ENCODE measurements around the gene ADAM23. TPM values are rescaled to one million over a fixed set of nuclear protein-coding genes. Genes with fewer than 3 reads are reported as not detected.

ADAM23 gene
- polyA plus RNA-seq, 1 of the 3 experiments (the other 2 are of a cell fraction): 3.7 TPM

- Histone ChIP-seq H3K9ac (no peak overlapping the region), H3K27ac (ENCODE audit: low read depth in 2 of 2, low read length in 1 of 2) (no peak overlapping the region), H3K4me2 (no peak overlapping the region), H2AFZ (ENCODE audit: low read depth) (no peak overlapping the region), H3K9me2 (no peaks in the 10 kb centered on the region), H4K20me1 (ENCODE audit: insufficient read depth) (no peaks in the 10 kb centered on the region), H3K36me3 (replicated peaks in 1 of 2; ENCODE audit: control insufficient read depth in 1 of 2, insufficient read depth in 2 of 2, low read length in 1 of 2) (no peaks in the 10 kb centered on the region), H3F3A (replicated peaks; ENCODE audit: insufficient read depth) (no peaks in the 10 kb centered on the region), H3K4me1 (ENCODE audit: control insufficient read depth in 1 of 2, insufficient read depth in 2 of 2, low read depth in 1 of 2, low read length in 1 of 2) (peaks cover 0 to 10% of the 10 kb centered on the region in 2 experiments; a peak in 2 of 4 replicates), H3K4me3 (ENCODE audit: low read depth in 2 of 2, low read length in 1 of 2) (no peak overlapping the region), H3K9me3 (no peaks in the 10 kb centered on the region), H3K79me2 (ENCODE audit: insufficient read depth) (no peaks in the 10 kb centered on the region), H3K27me3 (ENCODE audit: insufficient read depth) (no peaks in the 10 kb centered on the region; the same call in 1 of the 2 replicates)
- WGBS (ENCODE audit: low lambda C conversion rate): 53% methylated on average over 2 of the region's 2 CpGs
- TF ChIP-seq TEAD4 (IDR thresholded peaks at IDR 0.05; ENCODE audit: borderline replicate concordance, insufficient read depth) (no peak), FOXM1 (IDR thresholded peaks at IDR 0.05; ENCODE audit: low read depth) (no peak), GATA2 (CRISPR knock-in tag; IDR thresholded peaks at IDR 0.05) (no peak), FOXJ3 (CRISPR knock-in tag; IDR thresholded peaks at IDR 0.05) (no peak), RXRA (IDR thresholded peaks at IDR 0.05; ENCODE audit: borderline replicate concordance, low read depth) (no peak), EZH2phosphoT487 (IDR thresholded peaks at IDR 0.05; ENCODE audit: borderline replicate concordance, low read depth) (no peak), TCF12 (IDR thresholded peaks at IDR 0.05) (no peak)
- DNase-seq: no peak
- ChIA-PET POLR2A (no interaction called here), CTCF (no interaction called here)
Measured at GRCh38 chr2:206430452-206430851, 12.9 kb upstream of the ADAM23 start.

GRCh38 chr2:206431439-206431838 lies 11.9 kb upstream of the ADAM23 start:
- WGBS (ENCODE audit: low lambda C conversion rate): 42% methylated on average over 3 of the region's 3 CpGs
- no peaks in the 10 kb centered on the region; the same call in 1 of the 2 replicates for H3K27me3 ChIP-seq (ENCODE audit: insufficient read depth)
- POLR2A ChIA-PET: no interaction called here

More at GRCh38 chr2:206431439-206431838, 11.9 kb upstream of the ADAM23 start:
- DNase-seq: no peak
- no peaks in the 10 kb centered on the region for H3F3A ChIP-seq (replicated peaks; ENCODE audit: insufficient read depth)
- no peaks in the 10 kb centered on the region for H4K20me1 ChIP-seq (ENCODE audit: insufficient read depth)
- no peak for TF ChIP-seq MAX (IDR thresholded peaks at IDR 0.05; ENCODE audit: low read depth)
- no peak for TF ChIP-seq SIN3A (IDR thresholded peaks at IDR 0.05; ENCODE audit: borderline replicate concordance, low read depth, low read length)
- no peak for TF ChIP-seq NRF1 (IDR thresholded peaks at IDR 0.05; ENCODE audit: low read depth, low read length)
- TF ChIP-seq ELF1 (IDR thresholded peaks at IDR 0.05): no peak
- no peak for TF ChIP-seq NFIC (IDR thresholded peaks at IDR 0.05; ENCODE audit: borderline replicate concordance)
- TF ChIP-seq RCOR1 (IDR thresholded peaks at IDR 0.05; ENCODE audit: low read length): no peak
- TF ChIP-seq RAD21 (IDR thresholded peaks at IDR 0.05; ENCODE audit: low read length): no peak
- TF ChIP-seq USF1 (IDR thresholded peaks at IDR 0.05; ENCODE audit: borderline replicate concordance, low read depth): no peak
- no peak for TF ChIP-seq TCF12 (IDR thresholded peaks at IDR 0.05)
- TF ChIP-seq TEAD4 (IDR thresholded peaks at IDR 0.05; ENCODE audit: borderline replicate concordance, insufficient read depth): no peak
- no peak for TF ChIP-seq JUND (IDR thresholded peaks at IDR 0.05)
- TF ChIP-seq YY1 (IDR thresholded peaks at IDR 0.05; ENCODE audit: low read depth): no peak
- no peak for TF ChIP-seq RXRA (IDR thresholded peaks at IDR 0.05; ENCODE audit: borderline replicate concordance, low read depth)
- TF ChIP-seq REST (IDR thresholded peaks at IDR 0.05; ENCODE audit: low read depth, low read length): no peak
- H3K36me3 ChIP-seq (replicated peaks in 1 of 2; ENCODE audit: control insufficient read depth in 1 of 2, insufficient read depth in 2 of 2, low read length in 1 of 2): no peaks in the 10 kb centered on the region
- no peak overlapping the region for H3K4me3 ChIP-seq (ENCODE audit: low read depth in 2 of 2, low read length in 1 of 2)
- no peaks in the 10 kb centered on the region for H3K79me2 ChIP-seq (ENCODE audit: insufficient read depth)
- CTCF ChIA-PET: interaction anchor here (3.1 kb wide), 1 partner anchor 11 kb away, joined by 8 read pairs; no protein-coding TSS in a partner anchor
- H3K9me2 ChIP-seq: no peaks in the 10 kb centered on the region
- H3K9ac ChIP-seq: no peak overlapping the region
- no peak overlapping the region for H2AFZ ChIP-seq (ENCODE audit: low read depth)
- no peak overlapping the region for H3K4me2 ChIP-seq
- no peak overlapping the region for H3K27ac ChIP-seq (ENCODE audit: low read depth in 2 of 2, low read length in 1 of 2)
- H3K4me1 ChIP-seq (ENCODE audit: control insufficient read depth in 1 of 2, insufficient read depth in 2 of 2, low read depth in 1 of 2, low read length in 1 of 2): peaks cover 0 to 10% of the 10 kb centered on the region in 2 experiments; a peak in 2 of 4 replicates
- H3K9me3 ChIP-seq: no peaks in the 10 kb centered on the region

Measured in SK-N-SH (cell line).